ENCODE results near the gene FRMD7. TPM values are rescaled to one million over a fixed set of nuclear protein-coding genes. Genes with fewer than 3 reads are reported as not detected.

FRMD7 gene
- total and polyA plus RNA-seq, 2 of the 4 experiments (the other 2 are of a cell fraction) = not detected

DNA sequence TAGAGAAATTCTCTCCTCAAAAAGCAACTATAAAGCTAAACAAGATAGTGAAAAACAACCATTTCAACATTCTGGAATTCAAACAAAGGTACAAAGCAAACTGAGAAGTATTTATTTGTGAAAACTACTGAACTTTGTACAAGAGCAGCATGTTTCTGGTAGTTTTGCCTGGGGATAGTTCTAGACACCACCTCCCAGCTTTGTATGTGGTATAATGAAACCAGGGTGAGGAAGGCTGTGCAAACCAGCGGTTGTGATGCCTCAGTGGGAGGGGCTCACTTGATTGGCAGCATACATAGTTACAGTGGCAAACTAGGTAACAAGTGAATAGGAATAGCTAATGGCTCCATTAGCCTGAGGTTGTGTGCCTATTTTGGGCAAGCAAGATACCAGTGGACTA lies 18.6 kb upstream of the FRMD7 start:
- in situ Hi-C loops (cut with MboI; ENCODE audit: low sequenced_read_pairs) = no loop called here
- Histone ChIP-seq H4K8ac (ENCODE audit: low read depth in 2 of 2, low read length in 2 of 2) (no peak overlapping the region), H3K27me3 (ENCODE audit: control insufficient read depth, insufficient read depth, low read length) (no peaks in the 10 kb centered on the region; the same call in none of the 2 replicates), H3K27ac (ENCODE audit: insufficient read depth, low read length) (no peak overlapping the region), H3K9ac (ENCODE audit: low read depth, low read length) (no peak overlapping the region), H3K9me3 (ENCODE audit: control insufficient read depth, insufficient read depth, low read length) (no peaks in the 10 kb centered on the region), H2AK9ac (replicated peaks; ENCODE audit: low read depth, low read length, poor library complexity) (no peak overlapping the region), H3K14ac (replicated peaks; ENCODE audit: low read depth, low read length) (no peak overlapping the region), H3K18ac (ENCODE audit: low read depth, low read length) (no peak overlapping the region), H2AK5ac (ENCODE audit: low read depth, low read length) (no peak overlapping the region), H3K56ac (ENCODE audit: extremely low read depth, insufficient read depth, low read length) (no peak overlapping the region), H2BK5ac (ENCODE audit: low read depth, low read length, poor library complexity, severe bottlenecking) (no peak overlapping the region), H3K79me1 (ENCODE audit: low read depth in 1 of 2, low read length in 2 of 2) (no peaks in the 10 kb centered on the region), H2BK20ac (ENCODE audit: low read depth, low read length) (no peak overlapping the region), H3K4me3 (ENCODE audit: insufficient read depth, low read depth, low read length) (no peak overlapping the region), H3K4me1 (ENCODE audit: control insufficient read depth, insufficient read depth, low read length) (no peaks in the 10 kb centered on the region), H2BK120ac (ENCODE audit: low read depth, low read length) (no peak overlapping the region), H3K4ac (ENCODE audit: low read depth, low read length) (no peak overlapping the region), H4K5ac (ENCODE audit: low read depth, low read length) (no peak overlapping the region), H3K36me3 (ENCODE audit: control insufficient read depth, insufficient read depth, low read length) (no peaks in the 10 kb centered on the region), H4K20me1 (ENCODE audit: insufficient read depth, low read length) (no peaks in the 10 kb centered on the region), H4K91ac (ENCODE audit: insufficient read depth, low read depth, low read length) (no peak overlapping the region), H2BK15ac (ENCODE audit: low read depth, low read length) (no peak overlapping the region), H3K23ac (ENCODE audit: low read depth, low read length) (no peak overlapping the region), H2AFZ (replicated peaks; ENCODE audit: low read length, poor library complexity) (no peak overlapping the region), H3K4me2 (ENCODE audit: low read depth, low read length) (no peak overlapping the region), H3K9me1 (ENCODE audit: insufficient read depth, low read length) (no peaks in the 10 kb centered on the region)
- TF ChIP-seq, protein P1, sequence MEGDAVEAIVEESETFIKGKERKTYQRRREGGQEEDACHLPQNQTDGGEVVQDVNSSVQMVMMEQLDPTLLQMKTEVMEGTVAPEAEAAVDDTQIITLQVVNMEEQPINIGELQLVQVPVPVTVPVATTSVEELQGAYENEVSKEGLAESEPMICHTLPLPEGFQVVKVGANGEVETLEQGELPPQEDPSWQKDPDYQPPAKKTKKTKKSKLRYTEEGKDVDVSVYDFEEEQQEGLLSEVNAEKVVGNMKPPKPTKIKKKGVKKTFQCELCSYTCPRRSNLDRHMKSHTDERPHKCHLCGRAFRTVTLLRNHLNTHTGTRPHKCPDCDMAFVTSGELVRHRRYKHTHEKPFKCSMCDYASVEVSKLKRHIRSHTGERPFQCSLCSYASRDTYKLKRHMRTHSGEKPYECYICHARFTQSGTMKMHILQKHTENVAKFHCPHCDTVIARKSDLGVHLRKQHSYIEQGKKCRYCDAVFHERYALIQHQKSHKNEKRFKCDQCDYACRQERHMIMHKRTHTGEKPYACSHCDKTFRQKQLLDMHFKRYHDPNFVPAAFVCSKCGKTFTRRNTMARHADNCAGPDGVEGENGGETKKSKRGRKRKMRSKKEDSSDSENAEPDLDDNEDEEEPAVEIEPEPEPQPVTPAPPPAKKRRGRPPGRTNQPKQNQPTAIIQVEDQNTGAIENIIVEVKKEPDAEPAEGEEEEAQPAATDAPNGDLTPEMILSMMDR (conservative IDR thresholded peaks at IDR 0.05; ENCODE audit: low read depth, low read length) = no peak
- TF ChIP-seq RAD21 (IDR thresholded peaks at IDR 0.05; ENCODE audit: low read length) = no peak
- no peak for TF ChIP-seq MXI1 (IDR thresholded peaks at IDR 0.05; ENCODE audit: borderline replicate concordance, low read depth, low read length)
- no peak for TF ChIP-seq BHLHE40 (IDR thresholded peaks at IDR 0.05; ENCODE audit: low read depth, low read length)
- no peak for TF ChIP-seq MAFK (IDR thresholded peaks at IDR 0.05; ENCODE audit: low read depth, low read length)
- TF ChIP-seq RFX5 (IDR thresholded peaks at IDR 0.05; ENCODE audit: low read depth, low read length) = no peak
- TF ChIP-seq, protein P2, sequence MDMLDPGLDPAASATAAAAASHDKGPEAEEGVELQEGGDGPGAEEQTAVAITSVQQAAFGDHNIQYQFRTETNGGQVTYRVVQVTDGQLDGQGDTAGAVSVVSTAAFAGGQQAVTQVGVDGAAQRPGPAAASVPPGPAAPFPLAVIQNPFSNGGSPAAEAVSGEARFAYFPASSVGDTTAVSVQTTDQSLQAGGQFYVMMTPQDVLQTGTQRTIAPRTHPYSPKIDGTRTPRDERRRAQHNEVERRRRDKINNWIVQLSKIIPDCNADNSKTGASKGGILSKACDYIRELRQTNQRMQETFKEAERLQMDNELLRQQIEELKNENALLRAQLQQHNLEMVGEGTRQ (IDR thresholded peaks at IDR 0.05; ENCODE audit: low read depth, low read length) = no peak
- WGBS, 2 experiments (ENCODE audit: extremely low coverage in 2 of 2, insufficient read length in 1 of 2) = 14% methylated on average over 1 of the region's 1 CpG; no CpG with 5 or more reads in 1 of the 2 experiments
- no peak for DNase-seq
- ChIA-PET POLR2A (ENCODE audit: unreplicated experiment) (no interaction called here), CTCF (no interaction called here)
- ATAC-seq (ENCODE audit: low read depth) = no peak
- dilution Hi-C loops (cut with HindIII; ENCODE audit: low sequenced_read_pairs, unreplicated experiment) = no loop called here
- no TSS peak for BruUV-seq (replicated peaks)
- intact Hi-C loops (cut with micrococcal nuclease) = no loop called here

Measured in IMR-90 (cell line).